ENCODE data around the gene ERI3.

ERI3 gene

DNA sequence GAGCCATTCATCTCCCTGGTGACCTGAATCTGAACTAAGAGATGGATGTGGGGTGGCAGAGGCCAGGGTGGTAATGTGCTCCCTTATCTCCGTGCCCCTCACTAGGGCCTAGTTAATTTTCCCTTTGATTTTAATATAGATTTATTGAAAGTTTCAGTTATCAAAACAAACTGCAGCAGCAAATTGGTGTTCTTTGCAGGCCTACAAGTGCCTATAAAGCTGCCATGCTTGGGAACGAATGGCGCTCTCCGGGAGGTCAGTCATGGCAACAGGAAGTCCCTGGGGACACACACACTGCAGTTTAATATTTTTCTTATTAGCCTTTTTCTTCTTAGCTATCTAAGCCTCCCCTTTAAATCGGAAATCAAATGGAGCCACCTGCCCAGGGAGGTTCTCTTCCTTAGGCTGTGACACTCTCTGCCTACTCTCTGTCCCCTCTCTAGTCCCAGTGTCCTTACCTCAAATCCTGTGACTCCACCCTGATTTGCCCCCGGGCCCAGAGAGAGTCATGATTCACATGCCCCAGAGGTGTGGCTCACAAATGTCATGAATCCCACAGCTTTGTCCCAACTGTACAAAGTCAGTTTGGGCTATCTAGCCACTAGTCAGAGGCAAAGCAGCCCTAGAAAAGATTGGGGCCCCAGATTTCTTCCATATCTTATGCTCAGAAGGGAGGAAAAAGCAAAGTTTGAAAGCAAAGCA, 4.3 kb upstream of the ERI3 start:
- H3K36me3 Mint-ChIP-seq (ENCODE audit: low read depth), result no peaks in the 10 kb centered on the region
- no peaks in the 10 kb centered on the region for H3K9me3 Mint-ChIP-seq
- H3K27ac Mint-ChIP-seq, result no peak overlapping the region
- H3K4me1 Mint-ChIP-seq (ENCODE audit: low read depth), result peaks cover 6% of the 10 kb centered on the region
- H3K27me3 Mint-ChIP-seq (ENCODE audit: low read depth), result peaks cover 8% of the 10 kb centered on the region
- H3K4me3 Mint-ChIP-seq, result no peak overlapping the region
- DNase-seq (ENCODE audit: low spot score), result no peak

DNA sequence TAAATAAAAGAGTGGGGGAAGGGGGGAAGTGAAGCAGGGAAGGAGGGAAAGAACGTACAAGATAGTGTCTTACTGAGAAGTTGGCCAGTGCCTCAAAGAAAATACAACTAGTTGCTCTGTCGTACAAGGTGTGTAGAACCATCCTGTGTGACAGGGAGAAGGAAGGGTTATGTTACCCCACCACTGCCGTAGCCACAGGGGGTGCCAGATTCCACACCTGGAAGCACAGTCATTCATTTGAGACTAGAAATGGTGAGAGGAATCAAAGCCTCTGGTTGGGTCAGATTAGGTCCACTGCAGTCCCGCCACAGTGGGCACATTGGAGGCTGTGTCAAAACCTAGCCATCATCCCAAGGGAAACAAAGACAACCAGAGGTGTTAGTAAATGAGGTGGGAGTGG, 2.7 kb upstream of the ERI3 start:
- no peaks in the 10 kb centered on the region for H3K36me3 Mint-ChIP-seq (ENCODE audit: low read depth)
- no peaks in the 10 kb centered on the region for H3K9me3 Mint-ChIP-seq
- H3K4me1 Mint-ChIP-seq (ENCODE audit: low read depth), result peaks cover 17% of the 10 kb centered on the region

GRCh38 chr1:44355582-44356305, 687 bp upstream of the ERI3 start:
- Mint-ChIP-seq H3K36me3 (ENCODE audit: low read depth) (no peaks in the 10 kb centered on the region), H3K4me3 (peak overlapping the region; percentile 91), H3K27me3 (ENCODE audit: low read depth) (no peaks in the 10 kb centered on the region), H3K27ac (peak overlapping the region; percentile 89), H3K9me3 (no peaks in the 10 kb centered on the region), H3K4me1 (ENCODE audit: low read depth) (peaks cover 17% of the 10 kb centered on the region)
- DNase-seq (ENCODE audit: low spot score), result no peak

More for the DNA sequence above, 2.7 kb upstream of the ERI3 start:
- Mint-ChIP-seq H3K27me3 (ENCODE audit: low read depth) (peaks cover 3% of the 10 kb centered on the region), H3K4me3 (no peak overlapping the region), H3K27ac (no peak overlapping the region)
- DNase-seq (ENCODE audit: low spot score), result no peak

GRCh38 chr1:44354268-44354839, 703 bp downstream of the ERI3 start:
- Mint-ChIP-seq H3K27ac (peak overlapping the region; percentile 69), H3K4me3 (peak overlapping the region; percentile 86), H3K36me3 (ENCODE audit: low read depth) (no peaks in the 10 kb centered on the region), H3K9me3 (no peaks in the 10 kb centered on the region), H3K4me1 (ENCODE audit: low read depth) (peaks cover 17% of the 10 kb centered on the region), H3K27me3 (ENCODE audit: low read depth) (no peaks in the 10 kb centered on the region)
- no peak for DNase-seq (ENCODE audit: low spot score)

DNA sequence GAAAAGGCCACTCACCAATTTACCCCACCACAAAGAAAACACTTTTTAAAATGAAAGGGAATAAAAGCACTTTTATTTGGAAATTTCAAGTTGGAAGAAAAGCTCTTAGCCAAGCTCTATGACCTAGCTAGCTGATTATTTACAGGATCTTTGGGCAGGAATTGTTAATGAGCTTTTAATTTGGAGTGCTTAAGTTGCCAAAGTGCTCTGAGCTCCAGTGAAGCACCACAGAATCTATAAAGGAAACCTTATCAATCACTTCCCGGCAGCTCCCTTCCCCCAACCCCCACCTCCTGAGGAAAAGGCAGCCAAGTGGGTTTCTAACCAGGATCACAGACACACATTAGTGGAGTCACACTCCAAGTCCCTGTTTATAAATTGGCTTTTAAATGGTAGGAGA, 1.5 kb downstream of the ERI3 start:
- H3K4me3 Mint-ChIP-seq, result peak overlapping the region; percentile 86

DNA sequence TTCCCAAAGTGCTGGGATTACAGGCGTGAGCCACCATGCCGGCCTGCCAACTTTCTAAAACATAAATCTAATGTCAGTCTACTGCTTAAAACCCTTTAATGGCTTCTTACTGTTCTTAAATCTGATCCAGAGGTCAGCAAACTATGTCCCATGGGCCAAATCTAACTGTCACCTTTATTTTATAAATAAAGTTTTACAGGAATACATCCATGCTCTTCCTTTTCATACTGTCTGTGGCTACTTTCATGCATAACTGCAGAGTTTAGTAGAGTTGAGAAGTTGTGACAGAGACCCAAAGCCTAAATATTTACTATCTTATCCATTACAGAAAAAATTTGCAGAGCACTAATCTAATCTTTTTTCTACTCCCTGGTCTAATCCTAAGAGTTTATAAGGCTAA, 3.8 kb downstream of the ERI3 start:
- DNase-seq (ENCODE audit: low spot score), result no peak
- no peak overlapping the region for H3K27ac Mint-ChIP-seq
- H3K9me3 Mint-ChIP-seq, result no peaks in the 10 kb centered on the region
- H3K36me3 Mint-ChIP-seq (ENCODE audit: low read depth), result no peaks in the 10 kb centered on the region
- H3K4me3 Mint-ChIP-seq, result no peak overlapping the region
- H3K27me3 Mint-ChIP-seq (ENCODE audit: low read depth), result no peaks in the 10 kb centered on the region
- peaks cover 17% of the 10 kb centered on the region for H3K4me1 Mint-ChIP-seq (ENCODE audit: low read depth)

More for the DNA sequence above, 1.5 kb downstream of the ERI3 start:
- DNase-seq (ENCODE audit: low spot score), result no peak
- H3K4me1 Mint-ChIP-seq (ENCODE audit: low read depth), result peaks cover 17% of the 10 kb centered on the region
- H3K9me3 Mint-ChIP-seq, result no peaks in the 10 kb centered on the region
- H3K27ac Mint-ChIP-seq, result no peak overlapping the region
- no peaks in the 10 kb centered on the region for H3K36me3 Mint-ChIP-seq (ENCODE audit: low read depth)
- no peaks in the 10 kb centered on the region for H3K27me3 Mint-ChIP-seq (ENCODE audit: low read depth)

GRCh38 chr1:44348061-44348485, 7.0 kb downstream of the ERI3 start:
- Mint-ChIP-seq H3K4me1 (ENCODE audit: low read depth) (no peaks in the 10 kb centered on the region), H3K27me3 (ENCODE audit: low read depth) (no peaks in the 10 kb centered on the region), H3K36me3 (ENCODE audit: low read depth) (no peaks in the 10 kb centered on the region), H3K27ac (no peak overlapping the region), H3K4me3 (no peak overlapping the region), H3K9me3 (no peaks in the 10 kb centered on the region)
- no peak for DNase-seq (ENCODE audit: low spot score)

- H3K4me3 Mint-ChIP-seq, result no peak overlapping the region
- no peak overlapping the region for H3K27ac Mint-ChIP-seq
- no peak for DNase-seq (ENCODE audit: low spot score)
- no peaks in the 10 kb centered on the region for H3K27me3 Mint-ChIP-seq (ENCODE audit: low read depth)
- H3K9me3 Mint-ChIP-seq, result no peaks in the 10 kb centered on the region
- H3K36me3 Mint-ChIP-seq (ENCODE audit: low read depth), result no peaks in the 10 kb centered on the region
- no peaks in the 10 kb centered on the region for H3K4me1 Mint-ChIP-seq (ENCODE audit: low read depth)
Observed at GRCh38 chr1:44347280-44347679, 7.8 kb downstream of the ERI3 start.

GRCh38 chr1:44346878-44347277, 8.2 kb downstream of the ERI3 start:
- H3K27me3 Mint-ChIP-seq (ENCODE audit: low read depth), result no peaks in the 10 kb centered on the region
- H3K36me3 Mint-ChIP-seq (ENCODE audit: low read depth), result no peaks in the 10 kb centered on the region
- no peak overlapping the region for H3K27ac Mint-ChIP-seq
- H3K4me1 Mint-ChIP-seq (ENCODE audit: low read depth), result no peaks in the 10 kb centered on the region
- H3K9me3 Mint-ChIP-seq, result no peaks in the 10 kb centered on the region
- no peak for DNase-seq (ENCODE audit: low spot score)
- no peak overlapping the region for H3K4me3 Mint-ChIP-seq

- no peak overlapping the region for H3K27ac Mint-ChIP-seq
- no peak for DNase-seq (ENCODE audit: low spot score)
- H3K27me3 Mint-ChIP-seq (ENCODE audit: low read depth), result no peaks in the 10 kb centered on the region
- no peaks in the 10 kb centered on the region for H3K4me1 Mint-ChIP-seq (ENCODE audit: low read depth)
- H3K4me3 Mint-ChIP-seq, result no peak overlapping the region
- no peaks in the 10 kb centered on the region for H3K9me3 Mint-ChIP-seq
- H3K36me3 Mint-ChIP-seq (ENCODE audit: low read depth), result no peaks in the 10 kb centered on the region
Observed at GRCh38 chr1:44346184-44346583, 8.9 kb downstream of the ERI3 start.

GRCh38 chr1:44345187-44345775, 9.8 kb downstream of the ERI3 start:
- Mint-ChIP-seq H3K36me3 (ENCODE audit: low read depth) (peaks cover under 1% of the 10 kb centered on the region), H3K9me3 (no peaks in the 10 kb centered on the region), H3K27ac (no peak overlapping the region), H3K4me3 (no peak overlapping the region), H3K4me1 (ENCODE audit: low read depth) (no peaks in the 10 kb centered on the region), H3K27me3 (ENCODE audit: low read depth) (no peaks in the 10 kb centered on the region)
- no peak for DNase-seq (ENCODE audit: low spot score)

- Mint-ChIP-seq H3K27ac (no peak overlapping the region), H3K4me1 (ENCODE audit: low read depth) (no peaks in the 10 kb centered on the region), H3K4me3 (no peak overlapping the region), H3K27me3 (ENCODE audit: low read depth) (no peaks in the 10 kb centered on the region), H3K9me3 (no peaks in the 10 kb centered on the region), H3K36me3 (ENCODE audit: low read depth) (peaks cover 17% of the 10 kb centered on the region)
- no peak for DNase-seq (ENCODE audit: low spot score)
Observed at GRCh38 chr1:44339731-44340130, 15.3 kb downstream of the ERI3 start.

GRCh38 chr1:44338136-44338535, 16.9 kb downstream of the ERI3 start:
- no peak for DNase-seq (ENCODE audit: low spot score)
- Mint-ChIP-seq H3K27ac (no peak overlapping the region), H3K4me1 (ENCODE audit: low read depth) (no peaks in the 10 kb centered on the region), H3K4me3 (no peak overlapping the region), H3K36me3 (ENCODE audit: low read depth) (peaks cover 17% of the 10 kb centered on the region), H3K9me3 (no peaks in the 10 kb centered on the region), H3K27me3 (ENCODE audit: low read depth) (no peaks in the 10 kb centered on the region)

DNA sequence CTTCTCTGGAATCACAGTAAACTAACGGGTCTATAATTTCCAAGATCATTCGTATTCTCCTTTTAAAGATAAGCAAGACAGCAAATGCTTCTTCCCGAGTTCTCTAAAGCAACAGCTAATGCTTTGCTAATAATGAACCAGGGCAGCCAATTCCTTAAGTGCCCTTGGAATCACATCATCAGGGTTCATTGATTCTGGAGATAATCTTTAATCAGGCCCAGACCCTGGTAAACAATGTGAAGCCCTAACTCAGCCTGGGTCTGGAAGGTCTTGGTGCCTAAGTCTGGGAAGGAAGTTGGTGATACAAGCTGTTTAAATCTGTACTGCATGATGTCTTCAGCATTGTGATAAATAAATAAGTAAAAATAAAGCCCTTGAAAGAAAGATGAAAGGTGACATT, 18.4 kb downstream of the ERI3 start:
- Mint-ChIP-seq H3K4me1 (ENCODE audit: low read depth) (no peaks in the 10 kb centered on the region), H3K36me3 (ENCODE audit: low read depth) (peaks cover 19% of the 10 kb centered on the region), H3K9me3 (no peaks in the 10 kb centered on the region), H3K4me3 (no peak overlapping the region), H3K27me3 (ENCODE audit: low read depth) (no peaks in the 10 kb centered on the region), H3K27ac (no peak overlapping the region)
- no peak for DNase-seq (ENCODE audit: low spot score)

All from T-helper 2 cell treated with Interferon-gamma antibody and Interleukin-4, amounts not matched to agents 5 μg/mL and 100 μg/mL, for 36 hours (primary cell).